Stimulated activated CD4-positive, alpha-beta T cell treated with anti-CD3 and anti-CD28 coated beads, Interleukin-1b, Interleukin-23, amount 100 ng/mL, for 4 hours (primary cell): ENCODE data around the gene SPACA1.
A peak's percentile ranks its signal among the peaks of the same experiment; 100 is the strongest.
"Not testable (repeated sequence)": the region's sequence is repeated elsewhere in the genome, so short reads cannot be mapped to it uniquely, and the experiment has no call there.

Experiments used
- DNase-seq, 2 donors: peaks; one replicate each; pipeline ENCODE4 v3.0.0-alpha.2; 2020; ENCODE audit warnings: low read depth in 2 of 2

Gene SPACA1

GRCh38 chr6:88047510-88048150 is at the start of gene SPACA1:
Gene SPACA1, plus strand, starts transcription at chr6:88047841. Its CDS starts 65 bp downstream, at chr6:88047906.
- no peak for DNase-seq

DNA sequence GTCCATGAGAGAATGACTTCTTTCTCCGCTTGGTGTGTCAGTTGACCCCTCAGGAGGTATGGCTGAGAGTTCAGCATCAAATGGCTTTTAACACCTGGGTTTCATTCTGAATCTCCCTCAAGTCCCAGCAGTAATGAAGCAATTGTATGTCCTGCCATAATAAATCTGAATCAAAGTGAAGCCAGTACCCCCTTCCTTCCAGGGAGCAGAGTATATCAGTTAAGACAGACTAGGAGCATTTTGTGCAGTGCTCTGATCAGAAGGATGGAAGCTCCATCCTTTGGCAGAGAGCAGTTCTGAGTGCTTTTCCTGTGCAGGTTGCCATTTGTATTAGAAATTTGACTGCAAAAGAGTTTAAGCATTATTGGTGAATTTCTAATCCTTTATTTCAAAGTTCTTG is 46.9 kb upstream of the SPACA1 start:
- no peak for DNase-seq

- DNase-seq, result not testable (repeated sequence)
These were observed 46.4 kb upstream of the SPACA1 start for GRCh38 chr6:88001279-88001678.

GRCh38 chr6:88004707-88005106 is 42.9 kb upstream of the SPACA1 start:
- no peak for DNase-seq

DNA sequence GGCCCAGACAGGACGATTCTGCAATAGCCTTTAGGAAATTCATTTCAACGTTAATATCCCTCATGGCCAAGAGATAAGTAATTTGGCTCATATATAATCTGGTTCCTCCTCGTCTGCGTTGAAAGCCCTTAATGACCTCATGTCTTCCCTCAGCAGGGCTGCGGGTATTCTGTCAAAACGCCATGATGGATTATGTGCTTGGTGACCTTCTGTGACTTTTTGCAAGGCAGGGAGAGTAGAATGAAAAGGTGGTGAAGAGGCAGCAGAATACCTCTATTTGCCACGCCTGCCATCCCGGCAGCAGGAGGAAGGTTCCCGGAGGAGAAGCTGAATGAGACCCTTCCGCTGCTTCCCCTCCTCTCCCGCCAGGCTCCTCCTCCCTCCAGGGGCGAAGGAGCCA is 41.1 kb upstream of the SPACA1 start:
- no peak for DNase-seq

DNA sequence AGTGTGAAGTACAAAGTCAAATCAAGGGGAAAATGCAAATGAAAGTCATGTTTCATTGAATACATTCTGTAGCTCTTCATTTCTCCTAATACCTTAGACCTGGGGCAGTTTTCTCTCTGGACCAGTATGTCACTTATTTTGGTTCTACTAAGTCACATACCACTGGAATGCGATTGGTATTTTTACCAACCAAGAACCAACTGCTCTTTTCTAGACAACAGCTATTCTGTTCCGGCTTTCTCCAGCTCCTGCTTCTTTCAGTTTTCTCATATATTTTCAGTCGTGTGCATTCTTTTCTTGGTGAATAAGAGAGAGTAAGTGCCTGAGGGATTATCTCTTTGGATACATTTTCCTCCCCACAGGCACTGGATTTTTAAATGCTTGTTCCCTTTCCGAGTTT is 39.2 kb upstream of the SPACA1 start:
- no peak for DNase-seq

- no peak for DNase-seq
These were observed 38.8 kb upstream of the SPACA1 start for GRCh38 chr6:88008831-88009231.

DNA sequence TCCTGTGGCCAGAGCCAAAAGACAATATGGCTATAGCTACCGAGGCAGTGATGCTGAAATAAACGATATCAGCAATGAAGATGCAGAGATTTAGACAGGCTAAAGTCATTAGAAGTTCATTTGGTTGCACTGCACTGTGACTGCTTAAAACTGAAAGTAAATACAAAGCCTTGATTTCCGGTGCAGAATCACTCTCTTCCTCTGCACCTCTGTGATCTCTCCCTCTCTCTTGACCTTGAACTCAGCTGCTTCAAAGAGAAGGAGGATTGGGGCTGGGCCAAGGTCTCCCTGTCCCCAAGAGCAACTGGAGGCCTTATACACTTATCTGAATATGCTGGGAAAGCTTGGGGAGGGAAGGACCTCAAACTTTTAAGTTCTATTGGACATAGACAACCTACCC is 34.6 kb upstream of the SPACA1 start:
- DNase-seq, result peak in 1 of 2 donors; percentile 6

DNA sequence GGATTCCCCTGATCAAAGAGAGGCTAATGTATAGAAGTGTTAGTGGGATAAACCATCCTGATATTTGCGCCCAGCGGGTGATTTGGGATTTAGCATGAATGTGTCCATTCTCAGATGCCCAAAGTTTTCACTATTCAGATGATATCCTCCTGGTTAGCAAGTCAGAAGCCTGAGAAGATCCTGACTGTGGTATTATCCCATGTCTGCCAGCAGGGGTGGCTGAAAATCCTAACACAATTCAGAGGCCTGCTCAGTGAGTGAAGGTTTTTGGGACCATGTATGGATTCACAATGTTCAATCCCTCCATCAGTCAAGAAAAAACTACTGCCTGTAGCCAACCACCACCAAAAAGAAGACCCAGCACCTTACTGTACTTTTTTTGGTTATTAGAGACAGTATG is 34.1 kb upstream of the SPACA1 start:
- no peak for DNase-seq

DNA sequence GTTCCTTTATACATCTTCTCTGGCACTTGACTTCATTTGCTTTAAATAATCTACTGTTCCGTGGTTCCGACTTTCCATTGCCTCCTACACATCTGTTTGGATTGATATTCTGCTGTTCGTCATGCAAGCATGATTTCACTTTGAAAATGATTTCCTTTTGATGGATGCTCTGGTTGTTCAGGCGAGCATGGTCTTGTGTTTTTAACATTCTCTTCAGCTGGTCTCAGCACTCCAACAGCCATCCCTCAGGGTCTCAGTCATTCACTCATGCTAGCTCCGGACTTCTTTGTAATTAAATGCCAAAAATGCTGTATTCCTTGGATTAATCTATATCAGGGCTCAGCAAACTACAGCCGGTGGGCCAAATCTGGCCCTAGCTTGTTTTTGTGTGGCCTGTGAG is 27.2 kb upstream of the SPACA1 start:
- no peak for DNase-seq

GRCh38 chr6:88024696-88025095 is 22.9 kb upstream of the SPACA1 start:
- DNase-seq, result no peak

- DNase-seq, result no peak
These were observed 16.1 kb upstream of the SPACA1 start for GRCh38 chr6:88031550-88031949.

GRCh38 chr6:88044530-88044929 is 3.1 kb upstream of the SPACA1 start:
- DNase-seq, result no peak

- no peak for DNase-seq
These were observed 2.0 kb upstream of the SPACA1 start for GRCh38 chr6:88045521-88046136.

GRCh38 chr6:88048578-88048977 is 937 bp downstream of the SPACA1 start:
- DNase-seq, result no peak

GRCh38 chr6:88050140-88050818 is 2.6 kb downstream of the SPACA1 start:
- DNase-seq, result no peak

- no peak for DNase-seq
These were observed 11.6 kb downstream of the SPACA1 start for GRCh38 chr6:88059191-88059590.

DNA sequence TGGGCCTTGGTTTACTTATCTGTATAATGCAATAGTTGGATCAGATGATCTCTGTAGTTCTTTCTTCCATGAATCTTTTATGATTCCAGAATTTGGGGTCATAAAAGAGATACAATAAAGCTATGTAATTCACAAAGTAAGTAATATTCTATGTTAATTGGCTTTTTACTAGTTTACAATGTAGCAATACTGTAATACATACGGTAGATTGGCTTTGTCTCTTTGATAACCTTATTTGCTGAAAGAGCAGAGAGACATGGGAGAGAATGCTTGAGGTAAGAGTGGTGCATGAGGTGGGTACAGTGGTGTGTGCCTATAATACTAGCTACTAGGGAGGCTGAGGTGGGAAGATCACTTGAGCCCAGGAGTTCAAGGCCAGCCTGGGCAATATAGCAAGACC is 14.7 kb downstream of the SPACA1 start:
- no peak for DNase-seq

DNA sequence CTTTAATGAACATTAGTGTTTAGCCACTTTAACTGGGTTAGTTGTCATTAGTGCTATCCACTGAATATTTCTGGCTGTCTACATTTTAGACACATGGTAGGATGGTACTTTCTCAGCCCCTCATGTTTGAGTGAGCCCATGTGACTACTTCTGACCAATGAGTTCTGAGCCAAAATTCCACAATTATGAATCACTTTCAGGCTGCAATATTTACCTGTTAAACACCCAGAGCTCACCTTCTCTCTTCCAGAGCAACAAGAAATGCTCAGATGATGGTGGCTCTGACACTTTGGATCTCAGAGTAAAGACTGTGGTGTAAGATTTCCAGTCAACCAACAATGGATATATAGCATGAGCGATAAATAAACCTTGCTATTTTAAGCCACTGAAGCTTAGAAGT is 24.8 kb downstream of the SPACA1 start:
- DNase-seq, result no peak

GRCh38 chr6:88074791-88075190 is 27.1 kb downstream of the SPACA1 start:
- no peak for DNase-seq

GRCh38 chr6:88077305-88077704 is 29.7 kb downstream of the SPACA1 start:
- no peak for DNase-seq

- DNase-seq, result no peak
These were observed 39.2 kb downstream of the SPACA1 start for GRCh38 chr6:88086792-88087191.

DNA sequence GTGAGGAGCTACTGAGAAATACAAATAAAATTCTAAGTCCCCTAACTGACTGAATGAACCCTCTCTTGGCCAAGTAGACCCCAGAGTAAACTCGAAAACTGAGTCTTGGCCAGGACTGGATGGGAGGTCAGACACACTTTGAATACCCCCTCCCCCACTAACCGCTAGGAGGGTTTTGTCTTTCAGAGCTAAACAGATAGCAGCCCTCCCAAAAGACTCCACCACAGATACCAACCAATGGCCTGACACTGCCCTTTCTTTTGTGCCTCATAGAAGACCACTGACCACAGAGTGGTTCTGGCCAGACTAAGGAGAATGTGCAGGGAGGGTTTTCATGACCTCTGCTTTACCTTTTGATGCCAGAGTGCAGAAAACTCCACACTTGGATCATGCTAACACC is 42.1 kb downstream of the SPACA1 start:
- DNase-seq, result no peak
